H9 (cell line): ENCODE results near the gene CER1. TPM values are rescaled to one million over a fixed set of nuclear protein-coding genes. Genes with fewer than 3 reads are reported as not detected.
"Not testable (repeated sequence)": the region's sequence is repeated elsewhere in the genome, so short reads cannot be mapped to it uniquely, and the experiment has no call there.

Source experiments
- DNase-seq: peaks from one replicate; pipeline ENCODE4 v3.0.0-alpha.2; 2017
- H2AFZ ChIP-seq: one replicate; pipeline ENCODE4 v1.6.1; 2013; ENCODE audit warnings: mild to moderate bottlenecking, low read length, control low read depth, moderate library complexity
- H2AK5ac ChIP-seq: 2 replicates; pipeline ENCODE4 v1.6.1; 2013; ENCODE audit warnings: low read length, control low read depth, mixed read lengths; ENCODE audit not compliant: insufficient read length
- H2BK120ac ChIP-seq: one replicate; pipeline ENCODE4 v1.6.1; 2013; ENCODE audit warnings: low read depth, mild to moderate bottlenecking, low read length, control low read depth, inconsistent platforms; ENCODE audit not compliant: poor library complexity, severe bottlenecking
- H2BK12ac ChIP-seq: 2 replicates; pipeline ENCODE4 v1.6.1; 2013; ENCODE audit warnings: low read length, control low read depth, mixed read lengths, low read depth; ENCODE audit not compliant: insufficient read length
- H2BK15ac ChIP-seq: 2 replicates; pipeline ENCODE4 v1.6.1; 2013; ENCODE audit warnings: low read depth, low read length, control low read depth
- H2BK20ac ChIP-seq: one replicate; pipeline ENCODE4 v1.6.1; 2013; ENCODE audit warnings: low read depth, mild to moderate bottlenecking, low read length, control low read depth, inconsistent platforms; ENCODE audit not compliant: poor library complexity, severe bottlenecking
- H2BK5ac ChIP-seq: 2 replicates; pipeline ENCODE4 v1.6.1; 2013; ENCODE audit warnings: low read length, control low read depth, mixed read lengths; ENCODE audit not compliant: insufficient read length
- H3K14ac ChIP-seq: 2 replicates; pipeline ENCODE4 v1.6.1; 2013; ENCODE audit warnings: low read length, control low read depth; ENCODE audit not compliant: insufficient read depth
- H3K18ac ChIP-seq: 2 replicates; pipeline ENCODE4 v1.6.1; 2013; ENCODE audit warnings: low read depth, mild to moderate bottlenecking, mixed read lengths, low read length, control low read depth; ENCODE audit not compliant: insufficient read length
- H3K23ac ChIP-seq: 2 replicates; pipeline ENCODE4 v1.6.1; 2013; ENCODE audit warnings: low read length, control low read depth, mixed read lengths, low read depth; ENCODE audit not compliant: insufficient read length
- H3K23me2 ChIP-seq: 2 replicates; pipeline ENCODE4 v1.6.1; 2013; ENCODE audit warnings: low read depth, mild to moderate bottlenecking, mixed read lengths, low read length, control low read depth; ENCODE audit not compliant: insufficient read length, poor library complexity, severe bottlenecking
- H3K27ac ChIP-seq: 2 replicates; pipeline ENCODE4 v1.5.1; 2013; ENCODE audit warnings: low read length, control low read depth, mixed read lengths, low read depth; ENCODE audit not compliant: insufficient read length
- H3K27me3 ChIP-seq: 2 replicates; pipeline ENCODE4 v1.6.1; 2013; ENCODE audit warnings: low read length, control low read depth, inconsistent platforms; ENCODE audit not compliant: insufficient read depth
- H3K4ac ChIP-seq: 2 replicates; pipeline ENCODE4 v1.6.1; 2013; ENCODE audit warnings: low read depth, mild to moderate bottlenecking, control low read depth, inconsistent platforms, low read length, moderate library complexity
- H3K4me1 ChIP-seq: 2 replicates; pipeline ENCODE4 v1.6.1; 2013; ENCODE audit warnings: low read length, control low read depth, inconsistent platforms; ENCODE audit not compliant: insufficient read depth
- H3K4me2 ChIP-seq: 2 replicates; pipeline ENCODE4 v1.6.1; 2013; ENCODE audit warnings: low read length, control low read depth, mixed read lengths; ENCODE audit not compliant: insufficient read length, insufficient read depth
- H3K56ac ChIP-seq: 2 replicates; pipeline ENCODE4 v1.6.1; 2013; ENCODE audit warnings: low read depth, mild to moderate bottlenecking, mixed read lengths, low read length, control low read depth; ENCODE audit not compliant: insufficient read length
- H3K79me1 ChIP-seq: 2 replicates; pipeline ENCODE4 v1.6.1; 2013; ENCODE audit warnings: low read depth, mild to moderate bottlenecking, moderate library complexity, low read length, control low read depth, inconsistent platforms; ENCODE audit not compliant: insufficient read depth, poor library complexity, severe bottlenecking
- H3K79me2 ChIP-seq: 2 replicates; pipeline ENCODE4 v1.6.1; 2013; ENCODE audit warnings: low read length, control low read depth, inconsistent platforms; ENCODE audit not compliant: insufficient read depth
- H3K9ac ChIP-seq: 2 replicates; pipeline ENCODE4 v1.6.1; 2013; ENCODE audit warnings: low read length, control low read depth, mixed read lengths; ENCODE audit not compliant: insufficient read length; ENCODE audit errors: extremely low read depth
- H3K9me3 ChIP-seq: one replicate; pipeline ENCODE4 v1.6.1; 2013; ENCODE audit warnings: low read depth, low read length, inconsistent platforms; ENCODE audit not compliant: control insufficient read depth
- H3T11ph ChIP-seq: one replicate; pipeline ENCODE4 v1.6.1; 2013; ENCODE audit warnings: mild to moderate bottlenecking, low read length, control low read depth, inconsistent platforms
- H4K20me1 ChIP-seq: one replicate; pipeline ENCODE4 v1.6.1; 2013; ENCODE audit not compliant: control insufficient read depth, insufficient read length, insufficient read depth
- H4K5ac ChIP-seq: 2 replicates; pipeline ENCODE4 v1.6.1; 2013; ENCODE audit warnings: low read depth, mild to moderate bottlenecking, mixed read lengths, low read length, control low read depth; ENCODE audit not compliant: insufficient read length
- H4K8ac ChIP-seq: replicated peaks from 2 replicates; pipeline ENCODE4 v1.6.1; 2013; ENCODE audit warnings: low read length, control low read depth, mixed read lengths, low read depth; ENCODE audit not compliant: insufficient read length
- H4K91ac ChIP-seq: 2 replicates; pipeline ENCODE4 v1.6.1; 2013; ENCODE audit warnings: low read depth, mild to moderate bottlenecking, moderate library complexity, mixed read lengths, low read length, control low read depth; ENCODE audit not compliant: insufficient read length
- H3K27ac Mint-ChIP-seq, 3 experiments: 2 replicates in 2 of 3; 3 replicates in 1 of 3; pipeline ENCODE4 v1.8.0; 2020 to 2021; ENCODE audit warnings: mixed read lengths in 3 of 3, mild to moderate bottlenecking in 1 of 3, moderate library complexity in 1 of 3
- H3K27me3 Mint-ChIP-seq: 2 replicates; pipeline ENCODE4 v1.8.0; 2021; ENCODE audit warnings: low read depth, mild to moderate bottlenecking, moderate library complexity, mixed read lengths
- H3K36me3 Mint-ChIP-seq, 3 experiments: 2 replicates in 2 of 3; 3 replicates in 1 of 3; pipeline ENCODE4 v1.8.0; 2020 to 2021; ENCODE audit warnings: low read depth in 3 of 3, mixed read lengths in 3 of 3; ENCODE audit not compliant: insufficient read depth in 1 of 3
- H3K4me1 Mint-ChIP-seq, 2 experiments: 2 replicates each; pipeline ENCODE4 v1.8.0; 2020; ENCODE audit warnings: mixed read lengths in 2 of 2
- H3K4me3 Mint-ChIP-seq, 2 experiments: 2 replicates in 1 of 2; 3 replicates in 1 of 2; pipeline ENCODE4 v1.8.0; 2020 to 2021; ENCODE audit warnings: mild to moderate bottlenecking in 2 of 2, mixed read lengths in 2 of 2, moderate library complexity in 1 of 2
- H3K9me3 Mint-ChIP-seq, 2 experiments: 2 replicates in 1 of 2; 3 replicates in 1 of 2; pipeline ENCODE4 v1.8.0; 2020; ENCODE audit warnings: mild to moderate bottlenecking in 2 of 2, mixed read lengths in 2 of 2, moderate library complexity in 1 of 2
- WGBS: extraction: QIAGEN DNeasy Blood & Tissue Kit; methylation state at CpG from one replicate; pipeline ENCODE4 v1.1.7; 2013; ENCODE audit warnings: missing lambda C conversion rate, low lambda C conversion rate, mixed read lengths; ENCODE audit not compliant: insufficient read length; ENCODE audit errors: extremely low coverage; 5-methylcytosine and 5-hydroxymethylcytosine counted together
- total RNA-seq: library from RNA; stranded (reverse); gene quantifications from 2 replicates; pipeline ENCODE4 v1.2.1, GENCODE V29; 2021
- TF ChIP-seq, protein P1 (sequence below): fragments of 200-600 bp; sonication (generic); conservative IDR thresholded peaks from 3 replicates; pipeline ENCODE4 v1.8.0; 2021; ENCODE audit warnings: antibody characterized with exemption, mild to moderate bottlenecking

The CER1 gene
- total RNA-seq, 1 experiment from 2014 or later: 22.3 TPM

DNA sequence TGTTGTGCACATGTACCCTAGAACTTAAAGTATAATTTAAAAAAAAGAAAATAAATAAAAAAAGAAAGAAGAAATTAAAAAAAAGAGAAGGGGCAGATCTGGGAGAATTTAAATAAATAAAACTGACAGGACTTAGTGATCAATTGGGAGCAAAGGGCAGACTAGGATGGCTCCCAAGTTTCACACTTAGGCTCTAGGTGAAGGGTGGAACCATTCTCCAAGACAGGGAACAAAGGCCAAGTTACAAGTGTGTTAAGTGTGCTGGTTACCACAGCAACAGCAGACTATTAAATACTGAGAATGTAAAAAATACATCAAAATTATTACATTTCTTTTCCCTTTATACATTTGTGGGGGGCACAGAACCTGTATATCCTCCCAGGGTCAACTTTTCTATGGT, 36.4 kb downstream of the CER1 start:
- Histone ChIP-seq H3K4ac (no peak overlapping the region), H4K20me1 (no peaks in the 10 kb centered on the region), H2BK5ac (no peak overlapping the region), H3K27me3 (no peaks in the 10 kb centered on the region), H3K18ac (no peak overlapping the region), H3K23ac (no peak overlapping the region), H4K5ac (no peak overlapping the region), H4K91ac (no peak overlapping the region), H3K14ac (no peak overlapping the region), H2AK5ac (no peak overlapping the region), H3K23me2 (no peaks in the 10 kb centered on the region), H2BK15ac (no peak overlapping the region), H3K56ac (no peak overlapping the region), H2BK12ac (no peak overlapping the region), H2BK20ac (no peak overlapping the region), H3K9ac (no peak overlapping the region), H2BK120ac (no peak overlapping the region), H3K9me3 (no peaks in the 10 kb centered on the region), H3K4me2 (no peak overlapping the region), H3K79me1 (no peaks in the 10 kb centered on the region), H3K4me1 (no peaks in the 10 kb centered on the region), H4K8ac (no peak overlapping the region), H3K27ac (no peak overlapping the region), H3T11ph (no peak overlapping the region), H2AFZ (no peak overlapping the region), H3K79me2 (no peaks in the 10 kb centered on the region)
- no peak for DNase-seq
- H3K4me3 Mint-ChIP-seq: no peak overlapping the region
- TF ChIP-seq, protein P1, sequence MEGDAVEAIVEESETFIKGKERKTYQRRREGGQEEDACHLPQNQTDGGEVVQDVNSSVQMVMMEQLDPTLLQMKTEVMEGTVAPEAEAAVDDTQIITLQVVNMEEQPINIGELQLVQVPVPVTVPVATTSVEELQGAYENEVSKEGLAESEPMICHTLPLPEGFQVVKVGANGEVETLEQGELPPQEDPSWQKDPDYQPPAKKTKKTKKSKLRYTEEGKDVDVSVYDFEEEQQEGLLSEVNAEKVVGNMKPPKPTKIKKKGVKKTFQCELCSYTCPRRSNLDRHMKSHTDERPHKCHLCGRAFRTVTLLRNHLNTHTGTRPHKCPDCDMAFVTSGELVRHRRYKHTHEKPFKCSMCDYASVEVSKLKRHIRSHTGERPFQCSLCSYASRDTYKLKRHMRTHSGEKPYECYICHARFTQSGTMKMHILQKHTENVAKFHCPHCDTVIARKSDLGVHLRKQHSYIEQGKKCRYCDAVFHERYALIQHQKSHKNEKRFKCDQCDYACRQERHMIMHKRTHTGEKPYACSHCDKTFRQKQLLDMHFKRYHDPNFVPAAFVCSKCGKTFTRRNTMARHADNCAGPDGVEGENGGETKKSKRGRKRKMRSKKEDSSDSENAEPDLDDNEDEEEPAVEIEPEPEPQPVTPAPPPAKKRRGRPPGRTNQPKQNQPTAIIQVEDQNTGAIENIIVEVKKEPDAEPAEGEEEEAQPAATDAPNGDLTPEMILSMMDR: no peak
- peaks cover 18 to 50% (median 39%) of the 10 kb centered on the region in 3 experiments for H3K36me3 Mint-ChIP-seq
- no peak overlapping the region for H3K27ac Mint-ChIP-seq
- no peaks in the 10 kb centered on the region for H3K27me3 Mint-ChIP-seq
- H3K9me3 Mint-ChIP-seq: peaks cover 0 to 4% of the 10 kb centered on the region in 2 experiments; a peak in 1 of 5 replicates
- H3K4me1 Mint-ChIP-seq: peaks cover 3 to 4% of the 10 kb centered on the region in 2 experiments

DNA sequence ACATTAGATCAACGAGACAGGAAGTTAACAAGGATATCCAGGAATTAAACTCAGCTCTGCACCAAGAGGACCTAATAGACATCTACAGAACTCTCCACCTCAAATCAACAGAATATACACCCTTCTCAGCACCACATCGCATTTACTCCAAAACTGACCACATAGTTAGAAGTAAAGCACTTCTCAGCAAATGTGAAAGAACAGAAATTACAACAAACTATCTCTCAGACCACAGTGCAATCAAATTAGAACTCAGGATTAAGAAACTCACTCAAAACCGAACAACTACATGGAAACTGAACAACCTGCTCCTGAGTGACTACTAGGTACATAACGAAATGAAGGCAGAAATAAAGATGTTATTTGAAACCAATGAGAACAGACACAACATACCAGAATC, 39.9 kb downstream of the CER1 start:
- not testable (repeated sequence) for H3K79me1 ChIP-seq, H3K23ac ChIP-seq, H3K23me2 ChIP-seq, H4K8ac ChIP-seq, H3K14ac ChIP-seq, H3K4me2 ChIP-seq, DNase-seq, H3K27me3 Mint-ChIP-seq, H2BK120ac ChIP-seq, H3K56ac ChIP-seq, H3K4me1 Mint-ChIP-seq, H4K20me1 ChIP-seq, H2BK5ac ChIP-seq, H3K18ac ChIP-seq, H3K4me1 ChIP-seq, H3K27ac ChIP-seq, H3K9me3 ChIP-seq, H2BK20ac ChIP-seq, H3K79me2 ChIP-seq, H3K4ac ChIP-seq, H2AK5ac ChIP-seq, H4K5ac ChIP-seq, H2AFZ ChIP-seq, H3K9me3 Mint-ChIP-seq, H3K4me3 Mint-ChIP-seq, H2BK12ac ChIP-seq, H3T11ph ChIP-seq, H3K27me3 ChIP-seq, H3K9ac ChIP-seq, H4K91ac ChIP-seq, H2BK15ac ChIP-seq
- peak overlapping the region in 2 of 3 experiments; percentile 8 to 37; a peak in 1 of 7 replicates for H3K27ac Mint-ChIP-seq
- H3K36me3 Mint-ChIP-seq: peaks cover 9 to 33% (median 18%) of the 10 kb centered on the region in 3 experiments; a peak in 6 of 7 replicates
- no CpG with 5 or more reads among the region's 4 CpGs for WGBS
